CD1c-positive myeloid dendritic cell (primary cell): ENCODE data around the gene ACOT13.
"Not testable (repeated sequence)": the region's sequence is repeated elsewhere in the genome, so short reads cannot be mapped to it uniquely, and the experiment has no call there.

Experiments used
- DNase-seq: peaks from one replicate; pipeline ENCODE4 v3.0.0-alpha.2; 2016; ENCODE audit errors: extremely low spot score

Gene ACOT13

GRCh38 chr6:24666641-24667377 lies at the start of gene ACOT13, which contains the start of gene TDP2:
Gene ACOT13, plus strand, starts transcription at chr6:24667077. Its CDS starts 187 bp downstream, at chr6:24667264.
Gene TDP2, minus strand, starts transcription at chr6:24666899. Its CDS starts 37 bp downstream, at chr6:24666862.
- DNase-seq = peak; percentile 99

- DNase-seq = no peak
Measured at GRCh38 chr6:24619661-24620060, 47.2 kb upstream of the ACOT13 start.

DNA sequence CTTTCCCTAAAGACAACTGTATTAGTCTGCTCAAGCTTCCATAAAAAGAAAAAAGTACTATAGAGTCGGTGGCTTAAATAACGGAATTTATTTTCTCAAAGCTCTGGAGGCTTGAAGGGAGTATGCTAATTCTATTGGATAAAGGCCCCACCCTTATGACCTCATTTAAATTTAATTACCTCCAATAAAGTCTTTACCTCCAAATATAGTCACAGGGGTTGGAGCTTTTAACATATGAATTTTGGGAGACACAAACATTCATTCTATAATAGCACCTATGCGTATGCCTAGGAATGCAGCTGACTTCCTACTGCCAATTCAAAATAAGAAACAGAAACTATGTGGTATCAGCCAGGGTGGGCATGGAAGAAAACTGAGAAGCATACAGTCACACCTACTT lies 46.2 kb upstream of the ACOT13 start:
- no peak for DNase-seq

GRCh38 chr6:24621626-24622289 lies 45.1 kb upstream of the ACOT13 start:
- DNase-seq = no peak

- DNase-seq = no peak
Measured at GRCh38 chr6:24630856-24631505, 35.9 kb upstream of the ACOT13 start.

- no peak for DNase-seq
Measured at GRCh38 chr6:24631671-24632070, 35.2 kb upstream of the ACOT13 start.

DNA sequence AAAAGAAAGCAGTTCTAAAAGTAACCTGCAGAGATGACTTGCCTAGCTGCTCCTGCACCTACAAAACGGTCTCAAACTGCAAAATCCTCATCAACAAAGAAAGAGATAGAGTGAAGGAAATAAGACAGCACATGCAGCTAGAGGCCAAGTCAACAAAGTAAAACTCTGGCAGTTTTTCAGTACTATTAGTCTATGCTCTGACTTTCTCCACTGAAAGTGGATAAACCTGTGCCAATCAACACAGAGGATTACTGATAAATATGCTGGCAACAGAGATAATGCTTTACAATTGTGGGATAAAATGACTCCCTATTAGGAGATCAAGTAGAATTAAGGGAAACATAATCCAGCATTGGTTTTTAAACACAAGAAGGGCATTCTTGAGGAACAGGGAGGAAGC lies 34.3 kb upstream of the ACOT13 start:
- no peak for DNase-seq

DNA sequence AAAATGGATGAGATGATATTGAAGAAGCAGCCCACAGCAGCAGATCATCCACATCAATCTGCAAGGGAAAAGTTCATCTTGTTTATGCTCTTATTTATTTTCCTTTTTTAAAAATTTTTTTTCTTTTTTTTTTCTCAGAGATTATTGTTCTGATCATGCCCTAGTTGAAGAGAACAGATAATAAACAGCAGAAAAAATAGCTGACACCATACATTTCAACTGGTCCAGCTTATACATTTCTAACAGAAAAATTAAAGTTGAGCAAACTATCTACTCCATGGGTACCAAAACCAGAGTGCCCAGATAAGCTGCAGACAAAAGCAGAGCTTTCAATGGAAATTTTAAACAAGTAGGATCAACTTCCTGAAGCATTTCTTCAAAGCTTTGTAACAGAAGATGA lies 30.2 kb upstream of the ACOT13 start:
- no peak for DNase-seq

DNA sequence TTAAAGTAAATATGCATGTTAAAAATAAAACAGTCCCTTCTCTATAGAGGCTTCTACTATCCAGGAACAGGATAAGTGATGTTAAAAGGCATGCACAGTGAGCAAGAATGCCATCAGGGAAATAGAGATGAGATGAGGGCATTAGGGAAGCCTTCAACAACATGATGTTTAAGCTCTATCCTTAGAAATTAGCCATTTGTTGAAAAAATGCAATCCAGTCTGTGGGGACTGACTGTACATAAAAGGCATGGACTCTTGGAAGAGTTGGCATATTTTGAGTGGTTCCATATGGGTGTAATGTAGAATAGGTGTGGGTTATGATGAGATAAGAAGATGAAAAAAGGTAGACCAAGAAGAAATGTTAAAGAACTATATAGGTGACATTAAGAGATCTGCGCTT lies 26.7 kb upstream of the ACOT13 start:
- no peak for DNase-seq

- DNase-seq = not testable (repeated sequence)
Measured at GRCh38 chr6:24640631-24641030, 26.2 kb upstream of the ACOT13 start.

DNA sequence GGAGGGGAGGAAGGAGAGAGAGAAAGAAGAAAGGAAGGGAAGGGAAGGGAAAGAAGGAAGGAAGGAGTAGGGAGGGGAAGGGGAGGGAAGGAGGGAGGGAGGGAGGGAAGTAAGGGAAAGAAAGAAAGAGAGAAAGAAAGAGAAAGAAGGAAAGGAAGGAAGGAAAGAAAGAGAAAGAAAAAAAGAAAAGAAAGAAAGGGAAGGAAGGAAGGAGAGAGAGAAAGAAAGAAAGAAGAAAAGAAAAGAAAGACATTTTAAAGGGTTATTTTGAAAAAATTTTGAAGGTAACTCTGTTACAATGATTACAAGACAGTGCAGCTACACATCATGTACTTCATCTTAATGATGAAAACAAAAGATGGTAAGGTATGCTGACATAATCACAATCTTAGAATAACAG lies 24.8 kb upstream of the ACOT13 start:
- no peak for DNase-seq

GRCh38 chr6:24643920-24644319 lies 23.0 kb upstream of the ACOT13 start:
- no peak for DNase-seq

DNA sequence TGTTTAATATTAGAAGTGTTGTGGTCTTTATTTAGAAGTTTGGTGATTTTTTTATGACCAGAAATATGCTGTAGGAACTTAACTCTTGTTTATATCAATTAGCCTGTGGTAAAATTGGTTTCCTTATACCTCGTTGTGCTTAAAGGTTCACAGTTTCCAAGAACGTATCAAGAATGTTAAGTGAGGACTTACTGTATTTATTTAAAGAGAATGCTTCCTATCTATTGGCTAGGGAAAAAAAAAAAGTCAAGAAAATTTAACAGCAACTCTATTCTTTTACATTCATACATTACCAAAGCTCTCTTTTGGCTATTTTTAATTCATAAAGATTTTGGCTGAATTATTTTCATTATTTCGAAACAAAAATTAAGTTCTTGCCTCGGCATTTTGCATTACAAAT lies 22.5 kb upstream of the ACOT13 start:
- DNase-seq = no peak

- no peak for DNase-seq
Measured at GRCh38 chr6:24646771-24647170, 20.1 kb upstream of the ACOT13 start.

DNA sequence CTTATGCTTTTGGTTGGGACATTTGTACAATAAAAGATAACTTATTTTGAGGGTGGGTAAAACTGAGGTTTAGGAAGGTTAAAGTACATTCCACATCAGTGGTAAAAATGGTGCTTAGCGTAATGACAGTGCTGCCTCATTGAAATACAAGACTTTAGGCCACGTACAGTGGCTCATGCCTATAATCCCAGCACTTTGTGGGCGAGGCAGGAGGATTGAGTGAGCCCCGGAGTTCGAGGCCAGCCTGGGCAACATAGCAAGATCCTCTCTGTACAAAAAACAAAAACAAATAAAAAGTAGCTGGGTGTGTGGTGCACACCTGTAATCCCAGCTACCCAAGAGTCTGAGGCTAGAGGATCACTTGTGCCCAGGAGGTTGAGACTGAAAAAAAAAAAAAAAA lies 18.6 kb upstream of the ACOT13 start:
- DNase-seq = no peak

GRCh38 chr6:24649691-24650090 lies 17.2 kb upstream of the ACOT13 start:
- no peak for DNase-seq

DNA sequence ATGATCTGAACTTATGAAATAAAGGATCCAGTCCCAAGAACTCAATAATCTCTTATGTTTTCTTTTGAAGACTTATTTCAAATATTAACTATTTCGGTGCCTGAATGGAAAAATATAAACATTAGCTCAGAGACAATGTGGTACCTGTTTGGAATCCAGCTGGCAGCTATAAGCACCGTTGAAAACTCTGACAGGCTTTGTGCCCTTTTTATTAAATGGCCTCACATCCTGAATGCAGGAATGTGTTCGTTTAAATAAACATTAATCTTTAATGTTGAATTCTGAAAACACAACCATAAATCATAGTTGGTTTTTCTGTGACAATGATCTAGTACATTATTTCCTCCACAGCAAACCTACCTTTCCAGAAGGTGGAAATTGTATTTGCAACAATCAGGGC lies 16.5 kb upstream of the ACOT13 start:
- no peak for DNase-seq

- no peak for DNase-seq
Measured at GRCh38 chr6:24655215-24655614, 11.7 kb upstream of the ACOT13 start.

DNA sequence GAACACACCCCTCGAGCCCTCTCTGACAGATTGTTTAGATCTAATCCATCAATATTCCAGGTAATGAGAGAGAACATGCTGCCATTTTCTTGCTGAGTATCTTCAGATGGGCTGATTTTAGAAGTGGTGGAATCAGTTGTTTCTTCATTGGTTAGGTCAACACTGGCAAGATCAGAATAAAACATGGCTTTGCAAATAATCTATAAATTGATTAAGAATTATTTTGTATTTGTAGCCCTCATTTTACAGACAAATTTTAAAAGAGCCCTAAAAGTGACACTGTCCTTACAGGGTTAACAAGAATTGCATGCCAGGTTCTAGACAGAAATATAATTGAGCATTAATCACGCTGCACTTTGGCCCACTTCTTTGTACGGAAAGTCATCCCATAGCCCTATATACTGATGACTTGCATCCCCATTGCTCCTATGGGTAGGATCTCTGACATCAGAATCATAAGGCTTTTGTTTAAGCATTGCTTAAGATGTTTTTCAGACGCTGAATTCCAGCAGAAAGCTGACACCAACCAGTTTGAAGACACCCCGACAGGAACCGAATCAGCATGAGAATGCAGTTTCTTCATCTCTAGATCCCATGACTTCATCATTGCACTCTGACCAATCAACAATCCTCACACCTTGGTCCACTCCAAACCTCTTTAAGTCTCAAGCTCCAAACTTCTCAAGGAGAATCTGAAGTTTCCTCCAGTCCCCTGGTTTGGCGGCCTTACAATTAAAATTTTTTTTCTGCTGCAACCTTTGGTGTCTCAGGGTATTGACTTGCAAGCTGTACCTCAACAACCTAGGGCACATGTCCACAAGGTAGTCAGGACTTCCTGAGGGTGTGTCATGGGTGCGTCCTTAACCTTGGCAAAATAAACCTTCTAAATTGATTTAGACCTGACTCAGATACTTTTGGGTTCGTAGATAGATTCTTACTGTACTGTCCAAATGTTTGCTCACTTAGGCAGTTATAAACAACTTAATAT lies 8.0 kb upstream of the ACOT13 start:
- DNase-seq = peak; percentile 84

- peak; percentile 49 for DNase-seq
Measured at GRCh38 chr6:24659561-24659960, 7.3 kb upstream of the ACOT13 start.

DNA sequence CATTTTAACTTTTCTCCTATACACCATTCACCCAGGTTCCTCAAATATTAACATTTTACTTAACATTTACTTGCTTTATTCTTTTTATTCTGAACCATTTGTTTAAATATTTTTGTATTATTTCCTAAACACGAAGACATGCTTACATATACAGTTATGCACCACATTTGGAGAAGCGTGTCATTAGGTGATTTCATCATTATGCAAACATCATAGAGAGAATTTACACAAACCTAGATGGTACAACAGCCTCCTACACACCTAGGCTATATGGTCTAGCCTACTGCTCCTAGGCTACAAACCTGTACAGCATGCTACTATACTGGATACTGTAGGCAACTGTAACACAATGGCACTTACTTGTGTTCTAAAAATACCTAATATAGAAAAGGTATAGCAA lies 6.8 kb upstream of the ACOT13 start:
- peak; percentile 56 for DNase-seq

GRCh38 chr6:24661759-24662158 lies 5.1 kb upstream of the ACOT13 start:
- not testable (repeated sequence) for DNase-seq
